ENCODE data around the gene FAM114A1. TPM values are rescaled to one million over a fixed set of nuclear protein-coding genes. Genes with fewer than 3 reads are reported as not detected.
A peak's percentile ranks its signal among the peaks of the same experiment; 100 is the strongest.

FAM114A1 gene
- total RNA-seq, 1 donor from 2014 or later, result 7.4 TPM

DNA sequence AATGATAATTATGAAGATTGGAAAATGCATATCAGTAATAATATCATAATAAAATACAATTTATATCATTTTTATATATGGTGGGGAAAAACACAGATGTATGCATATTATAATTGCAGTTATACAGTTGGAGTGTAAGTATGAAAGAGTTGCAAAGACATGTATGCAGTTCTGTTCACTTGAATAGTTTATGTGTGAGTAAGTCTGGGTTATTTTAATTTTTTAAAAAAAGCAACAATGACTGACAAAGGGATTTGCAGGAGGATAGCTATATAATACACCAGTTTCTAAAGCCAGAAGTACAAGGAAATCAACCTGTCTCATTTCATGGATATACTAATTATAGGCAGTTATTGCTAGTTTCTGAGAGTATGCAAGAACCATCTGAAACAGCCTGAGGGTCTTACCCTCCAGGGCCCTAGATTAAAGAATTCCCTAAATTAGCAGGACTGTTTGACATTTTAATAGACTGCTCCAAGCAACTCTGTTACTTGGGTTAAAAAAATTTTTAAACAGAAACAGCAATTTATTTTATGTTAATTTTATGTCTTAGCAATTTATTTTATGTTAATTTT lies 40.2 kb downstream of the FAM114A1 start:
- no peak for DNase-seq (ENCODE audit: low spot score)
- H3K36me3 Mint-ChIP-seq, result no peaks in the 10 kb centered on the region
- H3K27ac Mint-ChIP-seq, result no peak overlapping the region
- TF ChIP-seq EZH2phosphoT487 (IDR thresholded peaks at IDR 0.05), result no peak
- TF ChIP-seq EZH2 (IDR thresholded peaks at IDR 0.05), result no peak
- no peak for TF ChIP-seq CTCF (IDR thresholded peaks at IDR 0.05)
- Histone ChIP-seq H3K4me2 (no peak overlapping the region), H2AFZ (replicated peaks) (no peak overlapping the region), H3K4me1 (no peaks in the 10 kb centered on the region), H3K9me3 (ENCODE audit: low read depth) (no peaks in the 10 kb centered on the region), H3K79me2 (ENCODE audit: low read depth) (no peaks in the 10 kb centered on the region), H3K4me3 (no peak overlapping the region), H3K27me3 (no peaks in the 10 kb centered on the region), H3K36me3 (no peaks in the 10 kb centered on the region), H4K20me1 (ENCODE audit: low read depth) (no peaks in the 10 kb centered on the region), H3F3A (ENCODE audit: low read depth) (no peaks in the 10 kb centered on the region), H3K27ac (no peak overlapping the region), H3K9ac (no peak overlapping the region)
- H3K4me1 Mint-ChIP-seq, result peaks cover 4% of the 10 kb centered on the region
- H3K9me3 Mint-ChIP-seq, result no peaks in the 10 kb centered on the region
- no peak overlapping the region for H3K4me3 Mint-ChIP-seq
- no peaks in the 10 kb centered on the region for H3K27me3 Mint-ChIP-seq (ENCODE audit: insufficient read depth, low read depth)

DNA sequence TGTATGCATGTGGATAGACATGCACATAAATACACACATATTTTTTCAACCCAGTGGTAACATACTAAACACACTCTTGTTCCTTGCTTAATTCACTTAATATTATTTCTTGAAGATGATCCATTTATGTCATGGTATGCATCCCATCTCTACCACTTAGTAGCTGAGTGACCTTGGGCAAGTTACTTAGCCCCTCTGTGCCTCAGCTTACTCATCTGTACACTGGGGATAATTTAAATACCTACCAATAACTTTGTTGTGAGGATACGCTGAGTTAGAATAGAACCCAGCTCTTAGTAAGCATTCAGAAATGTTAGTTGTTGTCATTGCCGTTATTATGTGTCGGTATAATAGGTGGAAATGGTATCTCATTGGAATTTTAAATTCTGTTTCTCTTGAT lies 41.4 kb downstream of the FAM114A1 start:
- no peak overlapping the region for H2AFZ ChIP-seq (replicated peaks)
- no peak overlapping the region for H3K4me2 ChIP-seq
- no peak for DNase-seq (ENCODE audit: low spot score)
- H3K36me3 Mint-ChIP-seq, result no peaks in the 10 kb centered on the region
- no peak overlapping the region for H3K27ac Mint-ChIP-seq
- H4K20me1 ChIP-seq (ENCODE audit: low read depth), result no peaks in the 10 kb centered on the region
- no peaks in the 10 kb centered on the region for H3K27me3 Mint-ChIP-seq (ENCODE audit: insufficient read depth, low read depth)
- H3K9me3 Mint-ChIP-seq, result no peaks in the 10 kb centered on the region
- H3K4me1 ChIP-seq, result no peaks in the 10 kb centered on the region
- no peak overlapping the region for H3K4me3 ChIP-seq
- H3K9ac ChIP-seq, result no peak overlapping the region
- H3F3A ChIP-seq (ENCODE audit: low read depth), result no peaks in the 10 kb centered on the region
- TF ChIP-seq EZH2phosphoT487 (IDR thresholded peaks at IDR 0.05), result no peak
- no peak for TF ChIP-seq CTCF (IDR thresholded peaks at IDR 0.05)
- no peak for TF ChIP-seq EZH2 (IDR thresholded peaks at IDR 0.05)
- no peaks in the 10 kb centered on the region for H3K27me3 ChIP-seq
- H3K79me2 ChIP-seq (ENCODE audit: low read depth), result no peaks in the 10 kb centered on the region
- no peak overlapping the region for H3K27ac ChIP-seq
- no peak overlapping the region for H3K4me3 Mint-ChIP-seq
- H3K36me3 ChIP-seq, result no peaks in the 10 kb centered on the region
- no peaks in the 10 kb centered on the region for H3K9me3 ChIP-seq (ENCODE audit: low read depth)
- peaks cover 4% of the 10 kb centered on the region for H3K4me1 Mint-ChIP-seq

GRCh38 chr4:38911257-38911656 lies 43.7 kb downstream of the FAM114A1 start:
- Histone ChIP-seq H3K4me2 (no peak overlapping the region), H3K9me3 (ENCODE audit: low read depth) (no peaks in the 10 kb centered on the region), H3K4me3 (no peak overlapping the region), H3K4me1 (no peaks in the 10 kb centered on the region), H2AFZ (replicated peaks) (peak overlapping the region; percentile 34), H4K20me1 (ENCODE audit: low read depth) (no peaks in the 10 kb centered on the region), H3K27me3 (no peaks in the 10 kb centered on the region), H3K27ac (no peak overlapping the region), H3K79me2 (ENCODE audit: low read depth) (no peaks in the 10 kb centered on the region), H3K9ac (no peak overlapping the region), H3F3A (ENCODE audit: low read depth) (no peaks in the 10 kb centered on the region), H3K36me3 (no peaks in the 10 kb centered on the region)
- DNase-seq (ENCODE audit: low spot score), result no peak
- H3K27me3 Mint-ChIP-seq (ENCODE audit: insufficient read depth, low read depth), result no peaks in the 10 kb centered on the region
- H3K4me3 Mint-ChIP-seq, result no peak overlapping the region
- peaks cover under 1% of the 10 kb centered on the region for H3K36me3 Mint-ChIP-seq
- H3K27ac Mint-ChIP-seq, result no peak overlapping the region
- no peaks in the 10 kb centered on the region for H3K9me3 Mint-ChIP-seq
- TF ChIP-seq CTCF (IDR thresholded peaks at IDR 0.05) (no peak), EZH2phosphoT487 (IDR thresholded peaks at IDR 0.05) (no peak), EZH2 (IDR thresholded peaks at IDR 0.05) (no peak)
- H3K4me1 Mint-ChIP-seq, result no peaks in the 10 kb centered on the region

All from neural progenitor cell (in vitro differentiated cells).